NCI-H2196 (cell line): ENCODE results near the gene SNX17.
A peak's percentile ranks its signal among the peaks of the same experiment; 100 is the strongest.
"Not testable (repeated sequence)": the region's sequence is repeated elsewhere in the genome, so short reads cannot be mapped to it uniquely, and the experiment has no call there.

Experiments
- DNase-seq: peaks from one replicate; lab custom pipeline; 2025; ENCODE audit not compliant: unreplicated experiment; lab: John Stamatoyannopoulos, UW

Gene SNX17

GRCh38 chr2:27390822-27391679 lies 20.6 kb downstream of the SNX17 start:
- no peak for DNase-seq

- no peak for DNase-seq
These were observed 22.8 kb downstream of the SNX17 start for GRCh38 chr2:27393225-27393624.

GRCh38 chr2:27398962-27399361 lies 28.5 kb downstream of the SNX17 start:
- no peak for DNase-seq

- DNase-seq = no peak
These were observed 30.1 kb downstream of the SNX17 start for GRCh38 chr2:27400348-27401135.

GRCh38 chr2:27407798-27408491 lies 37.5 kb downstream of the SNX17 start:
- DNase-seq = peak; percentile 32

GRCh38 chr2:27408601-27409320 lies 38.3 kb downstream of the SNX17 start:
- no peak for DNase-seq

GRCh38 chr2:27409321-27410073 lies 39.1 kb downstream of the SNX17 start, which contains the start of gene PPM1G:
PPM1G (minus strand) TSS chr2:27409591; CDS start chr2:27409422, 169 bp downstream.
- DNase-seq = peak; percentile 98

GRCh38 chr2:27412419-27413152 lies 42.2 kb downstream of the SNX17 start:
- DNase-seq = no peak

GRCh38 chr2:27416151-27416550 lies 45.7 kb downstream of the SNX17 start:
- no peak for DNase-seq

GRCh38 chr2:27420996-27421395 lies 50.6 kb downstream of the SNX17 start:
- no peak for DNase-seq

- no peak for DNase-seq
These were observed 51.3 kb downstream of the SNX17 start for GRCh38 chr2:27421660-27422250.

- no peak for DNase-seq
These were observed 52.5 kb downstream of the SNX17 start for GRCh38 chr2:27422958-27423357.

- DNase-seq = not testable (repeated sequence)
These were observed 54.6 kb downstream of the SNX17 start for GRCh38 chr2:27425039-27425438.
